Glutamatergic neuron (in vitro differentiated cells): ENCODE data around the gene ULBP2. TPM values are rescaled to one million over a fixed set of nuclear protein-coding genes. Genes with fewer than 3 reads are reported as not detected.

Source experiments
- DNase-seq: peaks from one replicate; pipeline ENCODE4 v3.0.0; 2022
- H3K27ac Mint-ChIP-seq: one replicate; pipeline ENCODE4 v1.8.0; 2020; ENCODE audit warnings: mild to moderate bottlenecking, mixed read lengths, inconsistent platforms; ENCODE audit not compliant: unreplicated experiment
- H3K27me3 Mint-ChIP-seq: one replicate; pipeline ENCODE4 v1.8.0; 2020; ENCODE audit warnings: mild to moderate bottlenecking, moderate library complexity, mixed read lengths, inconsistent platforms; ENCODE audit not compliant: unreplicated experiment
- H3K36me3 Mint-ChIP-seq: one replicate; pipeline ENCODE4 v1.8.0; 2020; ENCODE audit warnings: mild to moderate bottlenecking, mixed read lengths, inconsistent platforms; ENCODE audit not compliant: unreplicated experiment
- H3K4me1 Mint-ChIP-seq: one replicate; pipeline ENCODE4 v1.8.0; 2020; ENCODE audit warnings: mild to moderate bottlenecking, low read depth, mixed read lengths, inconsistent platforms; ENCODE audit not compliant: unreplicated experiment
- H3K4me3 Mint-ChIP-seq: one replicate; pipeline ENCODE4 v1.8.0; 2020; ENCODE audit warnings: mild to moderate bottlenecking, mixed read lengths, inconsistent platforms; ENCODE audit not compliant: unreplicated experiment
- H3K9me3 Mint-ChIP-seq: one replicate; pipeline ENCODE4 v1.8.0; 2020; ENCODE audit warnings: mild to moderate bottlenecking, moderate library complexity, mixed read lengths, inconsistent platforms; ENCODE audit not compliant: unreplicated experiment
- total RNA-seq: library from RNA; stranded (reverse); fragmentation: NEBNext Ultra II Directional; extraction: Animal tissue kit (Norgen Biotek cat#: 25700); gene quantifications from one replicate; pipeline ENCODE4 v1.2.1, GENCODE V29; 2021; ENCODE audit not compliant: unreplicated experiment
- TF ChIP-seq, protein P1 (sequence below): fragments of 200-600 bp; sonication (generic); IDR thresholded peaks from one replicate; pipeline ENCODE4 v1.5.0; 2021; ENCODE audit not compliant: partially characterized antibody, unreplicated experiment

The ULBP2 gene
- total RNA-seq, 1 donor from 2014 or later, result 5.4 TPM

GRCh38 chr6:149899926-149900619, 41.7 kb upstream of the ULBP2 start:
- Mint-ChIP-seq H3K27ac (no peak overlapping the region), H3K27me3 (peaks cover 5% of the 10 kb centered on the region), H3K4me1 (no peaks in the 10 kb centered on the region), H3K36me3 (no peaks in the 10 kb centered on the region), H3K4me3 (no peak overlapping the region), H3K9me3 (peaks cover 5% of the 10 kb centered on the region)
- TF ChIP-seq, protein P1, sequence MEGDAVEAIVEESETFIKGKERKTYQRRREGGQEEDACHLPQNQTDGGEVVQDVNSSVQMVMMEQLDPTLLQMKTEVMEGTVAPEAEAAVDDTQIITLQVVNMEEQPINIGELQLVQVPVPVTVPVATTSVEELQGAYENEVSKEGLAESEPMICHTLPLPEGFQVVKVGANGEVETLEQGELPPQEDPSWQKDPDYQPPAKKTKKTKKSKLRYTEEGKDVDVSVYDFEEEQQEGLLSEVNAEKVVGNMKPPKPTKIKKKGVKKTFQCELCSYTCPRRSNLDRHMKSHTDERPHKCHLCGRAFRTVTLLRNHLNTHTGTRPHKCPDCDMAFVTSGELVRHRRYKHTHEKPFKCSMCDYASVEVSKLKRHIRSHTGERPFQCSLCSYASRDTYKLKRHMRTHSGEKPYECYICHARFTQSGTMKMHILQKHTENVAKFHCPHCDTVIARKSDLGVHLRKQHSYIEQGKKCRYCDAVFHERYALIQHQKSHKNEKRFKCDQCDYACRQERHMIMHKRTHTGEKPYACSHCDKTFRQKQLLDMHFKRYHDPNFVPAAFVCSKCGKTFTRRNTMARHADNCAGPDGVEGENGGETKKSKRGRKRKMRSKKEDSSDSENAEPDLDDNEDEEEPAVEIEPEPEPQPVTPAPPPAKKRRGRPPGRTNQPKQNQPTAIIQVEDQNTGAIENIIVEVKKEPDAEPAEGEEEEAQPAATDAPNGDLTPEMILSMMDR, result no peak
- no peak for DNase-seq

GRCh38 chr6:149900620-149901443, 41.0 kb upstream of the ULBP2 start:
- no peak overlapping the region for H3K4me3 Mint-ChIP-seq
- DNase-seq, result no peak
- TF ChIP-seq, protein P1, result no peak
- H3K36me3 Mint-ChIP-seq, result no peaks in the 10 kb centered on the region
- no peaks in the 10 kb centered on the region for H3K4me1 Mint-ChIP-seq
- H3K27me3 Mint-ChIP-seq, result peaks cover 5% of the 10 kb centered on the region
- peaks cover 5% of the 10 kb centered on the region for H3K9me3 Mint-ChIP-seq
- no peak overlapping the region for H3K27ac Mint-ChIP-seq

DNA sequence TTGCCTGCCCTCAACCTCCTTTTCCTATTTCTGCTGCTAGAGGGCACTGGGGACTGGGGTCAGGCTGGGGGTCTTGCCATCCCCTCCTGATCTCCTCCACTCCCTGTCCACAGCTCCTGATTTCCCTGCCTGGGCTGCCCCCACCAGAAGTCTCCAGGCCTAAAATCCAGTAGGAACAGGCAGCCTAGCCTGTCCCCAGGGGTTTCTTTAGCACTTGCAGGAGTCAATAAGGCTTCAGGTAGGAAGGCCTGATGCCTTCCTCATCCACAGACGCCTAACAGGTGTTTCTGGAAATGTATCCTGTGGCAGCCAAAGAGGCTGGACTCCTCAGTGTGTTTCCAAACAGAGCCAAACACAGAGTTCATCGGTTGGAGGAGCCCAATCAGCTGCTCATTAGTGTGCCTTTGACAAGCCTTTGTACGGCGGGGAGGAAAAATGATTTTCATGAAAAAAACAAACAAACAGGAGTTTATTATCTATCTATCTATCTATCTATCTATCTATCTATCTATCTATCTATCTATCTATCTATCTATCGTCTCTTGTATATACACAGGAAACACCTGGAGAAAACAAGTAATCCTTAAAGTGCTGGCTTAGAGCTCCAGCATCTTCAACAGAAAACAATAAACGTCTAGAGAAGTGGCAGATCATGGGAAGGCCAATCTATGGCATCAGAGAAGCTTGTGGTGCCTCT, 40.2 kb upstream of the ULBP2 start:
- no peak for DNase-seq
- Mint-ChIP-seq H3K9me3 (peaks cover 5% of the 10 kb centered on the region), H3K36me3 (no peaks in the 10 kb centered on the region), H3K27ac (no peak overlapping the region), H3K4me1 (no peaks in the 10 kb centered on the region), H3K4me3 (no peak overlapping the region), H3K27me3 (peaks cover 6% of the 10 kb centered on the region)
- TF ChIP-seq, protein P1, result no peak

GRCh38 chr6:149903938-149904611, 37.7 kb upstream of the ULBP2 start:
- H3K27me3 Mint-ChIP-seq, result peaks cover 7% of the 10 kb centered on the region
- H3K9me3 Mint-ChIP-seq, result peaks cover 9% of the 10 kb centered on the region
- no peaks in the 10 kb centered on the region for H3K4me1 Mint-ChIP-seq
- no peak overlapping the region for H3K27ac Mint-ChIP-seq
- DNase-seq, result no peak
- peaks cover 11% of the 10 kb centered on the region for H3K36me3 Mint-ChIP-seq
- no peak overlapping the region for H3K4me3 Mint-ChIP-seq
- TF ChIP-seq, protein P1, result no peak
